ENCODE measurements around the gene SPTSSA.

GRCh38 chr14:34409721-34410120, 52.3 kb downstream of the SPTSSA start:
- no peak for TF ChIP-seq CTCF (IDR thresholded peaks at IDR 0.05)
- TF ChIP-seq POLR2A (IDR thresholded peaks at IDR 0.05), result no peak
- TF ChIP-seq POLR2AphosphoS5 (IDR thresholded peaks at IDR 0.05), result no peak
- TF ChIP-seq EP300 (IDR thresholded peaks at IDR 0.05), result no peak
